ENCODE data around the gene IQCK.

DNA sequence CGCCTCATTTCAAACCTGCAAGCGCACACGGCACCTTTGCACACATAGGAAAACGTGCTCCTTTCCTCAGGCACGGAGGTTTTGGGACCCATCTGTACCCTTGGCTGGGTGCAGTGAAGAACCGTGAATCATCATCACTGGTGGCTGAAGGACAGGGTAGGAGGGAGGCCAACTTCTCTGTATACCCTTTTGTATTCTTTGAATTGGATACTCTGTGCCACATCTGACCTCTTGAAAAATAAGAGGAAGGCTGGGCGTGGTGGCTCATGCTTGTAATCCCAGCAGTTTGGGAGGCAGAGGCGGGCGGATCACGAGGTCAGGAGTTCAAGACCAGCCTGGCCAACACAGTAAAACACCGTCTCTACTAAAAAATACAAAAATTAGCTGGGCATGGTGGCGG is 154.9 kb downstream of the IQCK start:
- TF ChIP-seq, protein P1, sequence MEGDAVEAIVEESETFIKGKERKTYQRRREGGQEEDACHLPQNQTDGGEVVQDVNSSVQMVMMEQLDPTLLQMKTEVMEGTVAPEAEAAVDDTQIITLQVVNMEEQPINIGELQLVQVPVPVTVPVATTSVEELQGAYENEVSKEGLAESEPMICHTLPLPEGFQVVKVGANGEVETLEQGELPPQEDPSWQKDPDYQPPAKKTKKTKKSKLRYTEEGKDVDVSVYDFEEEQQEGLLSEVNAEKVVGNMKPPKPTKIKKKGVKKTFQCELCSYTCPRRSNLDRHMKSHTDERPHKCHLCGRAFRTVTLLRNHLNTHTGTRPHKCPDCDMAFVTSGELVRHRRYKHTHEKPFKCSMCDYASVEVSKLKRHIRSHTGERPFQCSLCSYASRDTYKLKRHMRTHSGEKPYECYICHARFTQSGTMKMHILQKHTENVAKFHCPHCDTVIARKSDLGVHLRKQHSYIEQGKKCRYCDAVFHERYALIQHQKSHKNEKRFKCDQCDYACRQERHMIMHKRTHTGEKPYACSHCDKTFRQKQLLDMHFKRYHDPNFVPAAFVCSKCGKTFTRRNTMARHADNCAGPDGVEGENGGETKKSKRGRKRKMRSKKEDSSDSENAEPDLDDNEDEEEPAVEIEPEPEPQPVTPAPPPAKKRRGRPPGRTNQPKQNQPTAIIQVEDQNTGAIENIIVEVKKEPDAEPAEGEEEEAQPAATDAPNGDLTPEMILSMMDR (IDR thresholded peaks at IDR 0.05), result no peak
- TF ChIP-seq POLR2AphosphoS5 (IDR thresholded peaks at IDR 0.05; ENCODE audit: insufficient read depth in 1 of 2, low read depth in 1 of 2), result no peak
- no peak for TF ChIP-seq POLR2A (IDR thresholded peaks at IDR 0.05)

All from vagina (tissue), 2 donors.